Left cardiac atrium (tissue), 4 donors: ENCODE measurements around the gene KLHL35. TPM values are rescaled to one million over a fixed set of nuclear protein-coding genes. Genes with fewer than 3 reads are reported as not detected.
A peak's percentile ranks its signal among the peaks of the same experiment; 100 is the strongest.

Experiments
- ATAC-seq, 2 donors: fragments of 200-7000 bp; cut with Tn5 transposase; one replicate each; pipeline ENCODE4 v1.9.1; 2020; ENCODE audit warnings: mild to moderate bottlenecking in 2 of 2, moderate library complexity in 2 of 2
- DNase-seq: peaks from one replicate; pipeline ENCODE4 v3.0.0-alpha.2; 2020
- intact Hi-C, 2 donors: fragments of 100-400 bp; cut with DNase I; formaldehyde crosslinking; loops; one replicate each; pipeline versions ENCODE4 v1.14.1 to v1.15.1; 2022 to 2023
- total RNA-seq, 2 donors: library from RNA; stranded (reverse); fragmentation: NEBNext Ultra II Directional; extraction: Animal tissue kit (Norgen Biotek cat#: 25700); gene quantifications; one replicate each; pipeline ENCODE4 v1.2.1, GENCODE V29; 2021
- donor health status: DM: no; HTN: yes; CAD: no.
- donor health status: DM: no; HTN: yes; CAD: no; lungs with severe emphysema.
- donor health status: DM: yes; HTN: yes; CAD: no.
- donor health status: Dilated cardiomyopathy.

The KLHL35 gene
- total RNA-seq, 2 donors from 2014 or later = 1.1 to 1.2 TPM

DNA sequence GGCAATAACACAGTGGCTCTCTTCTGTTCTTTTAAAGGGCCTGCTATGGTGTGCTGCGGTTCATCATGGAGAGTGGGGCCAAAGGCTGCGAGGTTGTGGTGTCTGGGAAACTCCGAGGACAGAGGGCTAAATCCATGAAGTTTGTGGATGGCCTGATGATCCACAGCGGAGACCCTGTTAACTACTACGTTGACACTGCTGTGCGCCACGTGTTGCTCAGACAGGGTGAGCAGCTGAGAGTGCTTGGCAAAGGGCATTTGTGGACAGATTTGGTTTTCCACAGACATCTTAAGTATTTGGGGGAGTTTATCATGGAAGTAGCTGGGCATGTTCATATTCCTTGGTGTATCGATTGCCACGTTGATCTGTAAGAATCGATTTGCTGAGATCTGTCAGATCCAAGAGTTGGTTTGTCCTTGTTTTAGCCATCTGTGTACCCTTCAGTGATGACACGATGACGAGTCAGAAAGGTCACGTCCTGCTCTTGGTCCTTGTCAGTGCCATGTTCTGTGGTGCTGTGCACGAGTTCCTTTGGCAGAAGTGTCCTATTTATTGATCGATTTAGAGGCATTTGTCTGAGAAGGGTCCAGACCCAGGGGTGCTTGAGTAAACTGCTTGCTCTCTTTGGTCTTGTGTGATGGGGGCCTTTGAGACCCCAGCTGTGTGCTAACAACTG, 28.9 kb downstream of the KLHL35 start:
- intact Hi-C loops = loop anchor here in 1 of 2 donors (5.0 kb wide), 1 partner anchor 123 kb away; the partner anchor contains the start of gene GDPD5
- no peak for ATAC-seq
- no peak for DNase-seq

DNA sequence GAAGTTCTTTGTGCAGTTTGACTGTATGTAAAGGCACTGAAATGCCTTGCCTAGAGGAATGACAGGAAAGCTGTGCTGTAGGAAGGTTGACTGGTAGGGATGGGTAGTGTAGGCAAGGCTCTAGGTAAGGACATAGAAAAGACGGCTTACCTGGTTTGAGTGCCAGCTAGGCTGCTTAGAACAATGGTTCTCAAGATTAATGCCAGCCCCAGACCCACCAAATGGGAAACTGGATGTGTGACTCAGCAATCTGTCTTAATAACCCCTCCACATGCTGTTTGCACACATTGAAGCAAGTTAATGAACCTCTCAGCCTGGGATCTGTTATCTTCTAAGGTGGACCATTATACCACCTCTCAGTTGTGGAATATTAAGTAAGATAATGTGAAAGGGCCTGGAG, 30.0 kb downstream of the KLHL35 start:
- DNase-seq (no peak), ATAC-seq (no peak)
- intact Hi-C loops = loop anchor here in 1 of 2 donors (5.0 kb wide), 1 partner anchor 124 kb away; the partner anchor contains the start of gene GDPD5

DNA sequence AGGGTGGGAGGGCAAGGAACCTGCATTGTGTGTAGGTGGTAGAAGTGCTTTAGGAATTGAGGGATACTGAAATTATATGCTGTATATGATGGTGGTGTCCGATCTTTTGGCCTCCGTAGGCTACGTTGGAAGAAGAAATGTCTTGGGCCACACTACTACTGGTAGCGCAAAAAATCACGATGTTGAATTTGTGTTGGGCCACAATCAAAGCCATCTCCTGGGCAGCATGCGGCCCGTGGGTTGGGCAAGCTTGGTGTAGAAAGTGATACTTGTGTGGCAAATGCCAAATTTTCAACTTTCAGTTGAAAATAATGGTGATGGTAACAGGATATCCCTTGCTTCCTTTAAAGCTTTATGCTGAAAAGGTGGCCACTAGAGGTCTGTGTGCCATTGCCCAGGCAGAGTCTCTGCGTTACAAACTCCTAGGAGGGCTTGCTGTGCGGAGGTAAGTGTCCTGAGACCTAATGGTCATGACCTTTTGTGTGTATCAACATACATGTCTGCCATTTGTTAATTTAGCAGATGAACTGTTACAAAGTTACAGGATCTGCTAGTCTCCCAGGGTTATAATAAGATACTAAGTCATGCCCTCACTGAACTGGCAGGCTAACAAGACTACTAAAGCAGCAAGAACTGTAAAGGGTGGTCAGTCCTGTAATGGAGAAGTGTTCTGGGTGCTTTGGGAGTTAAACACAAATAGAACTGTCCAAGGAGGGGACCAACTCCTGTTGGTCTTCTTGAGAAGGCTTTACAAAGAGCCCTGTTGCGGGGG, 30.8 kb downstream of the KLHL35 start:
- intact Hi-C loops = loop anchor here in 1 of 2 donors (5.0 kb wide), 1 partner anchor 125 kb away; the partner anchor contains the start of gene GDPD5
- ATAC-seq (no peak), DNase-seq (no peak)

DNA sequence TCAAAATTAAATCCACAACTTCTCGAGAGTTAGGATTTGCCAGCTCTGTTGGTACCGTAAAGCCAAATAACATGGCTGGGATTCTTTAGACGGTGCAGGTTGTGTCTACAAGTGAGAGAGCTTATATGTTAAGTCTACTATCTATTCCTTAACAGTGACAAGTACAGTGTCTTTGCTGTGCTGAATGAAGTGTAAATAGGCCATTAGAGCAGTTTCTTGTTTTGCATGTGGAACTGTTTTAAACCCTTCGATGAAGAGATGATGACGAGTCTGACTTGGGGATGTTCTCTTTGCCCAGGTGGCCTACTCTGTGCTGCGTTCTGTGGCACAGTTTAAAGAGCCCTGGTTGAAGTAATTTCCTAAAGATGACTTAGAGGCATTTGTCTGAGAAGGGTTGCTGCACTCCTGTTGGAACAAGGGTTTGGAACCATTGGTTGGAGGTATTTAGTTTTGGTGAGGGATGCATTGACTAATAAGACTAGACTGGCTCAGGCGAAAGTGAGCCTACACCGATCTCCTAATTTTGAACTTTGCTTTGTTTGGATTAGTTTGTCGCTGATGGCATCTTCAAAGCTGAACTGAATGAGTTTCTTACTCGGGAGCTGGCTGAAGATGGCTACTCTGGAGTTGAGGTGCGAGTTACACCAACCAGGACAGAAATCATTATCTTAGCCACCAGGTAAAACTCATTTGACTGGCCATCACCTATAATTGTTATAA, 32.7 kb downstream of the KLHL35 start:
- DNase-seq (no peak), ATAC-seq (peak; percentile 16)
- intact Hi-C loops = loop anchor here in 1 of 2 donors (5.0 kb wide), 1 partner anchor 127 kb away; the partner anchor contains the start of gene GDPD5

DNA sequence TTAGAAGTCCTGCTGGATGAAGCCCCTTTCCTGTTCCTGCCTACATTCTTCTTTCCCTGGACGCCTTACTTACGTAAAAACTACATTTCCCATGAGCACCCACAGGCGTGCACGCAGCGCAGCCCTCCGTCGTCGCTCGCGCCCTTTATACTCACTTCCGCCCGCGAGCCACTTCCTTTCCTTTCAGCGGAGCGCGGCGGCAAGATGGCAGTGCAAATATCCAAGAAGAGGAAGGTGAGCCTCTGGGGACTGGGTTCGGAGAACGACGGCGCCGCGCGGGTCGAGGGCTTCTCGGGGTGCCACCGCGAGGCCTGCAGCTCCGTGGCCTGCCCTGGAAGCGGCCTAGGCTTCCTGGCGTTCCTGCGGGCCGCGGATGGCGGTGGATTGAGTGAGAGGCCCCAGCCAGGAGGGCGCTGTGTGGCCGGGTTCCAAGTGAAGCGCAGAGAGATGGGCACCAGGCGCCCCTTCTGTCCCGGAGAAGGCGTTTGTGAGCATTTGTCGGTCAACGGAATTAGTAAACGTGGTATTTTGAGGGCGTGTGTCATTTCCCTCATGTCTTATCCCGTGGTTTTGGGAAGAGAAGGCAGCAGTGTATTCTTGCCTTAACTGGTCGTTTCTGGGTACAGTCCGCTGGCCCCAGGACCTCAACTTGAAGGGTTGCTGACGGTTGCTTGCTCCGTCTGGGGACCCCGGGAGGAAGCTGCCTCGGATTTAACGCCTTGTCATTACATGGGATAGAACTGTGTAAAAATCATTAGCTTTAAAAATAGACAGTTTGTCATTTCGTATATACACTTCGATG, 33.5 kb downstream of the KLHL35 start, which contains the start of gene RPS3:
Gene RPS3 (plus strand): TSS at position 175 of the 802 bp plus-strand sequence. CDS start 30 bp downstream, at position 205.
- intact Hi-C loops = loop anchor here (5.0 to 10.0 kb wide), 3 partner anchors 45 to 133 kb away; partner anchors contain the start of gene GDPD5 (in 1 of the 2)
- ATAC-seq (peak; percentile 97 to 98), DNase-seq (peak; percentile 95)

DNA sequence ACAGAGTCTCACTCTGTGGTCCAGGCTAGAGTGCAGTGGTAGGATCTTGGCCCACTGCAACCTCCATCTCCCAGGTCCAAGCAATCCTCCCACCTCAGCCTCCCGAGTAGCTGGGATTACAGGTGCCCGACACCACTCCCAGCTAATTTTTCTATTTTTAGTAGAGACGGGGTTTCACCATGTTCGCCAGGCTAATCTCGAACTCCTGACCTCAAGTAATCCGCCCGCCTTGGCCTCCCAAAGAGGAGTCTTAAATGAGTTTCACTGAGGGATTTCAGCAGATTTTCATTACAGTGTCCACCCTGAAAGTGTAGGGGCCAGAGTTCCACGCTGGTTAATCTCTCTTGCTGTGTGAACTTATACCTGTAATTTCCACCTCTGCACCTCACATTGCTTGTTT, 34.1 kb downstream of the KLHL35 start:
- intact Hi-C loops = loop anchor here (5.0 to 10.0 kb wide), 2 partner anchors 46 to 133 kb away; no protein-coding TSS in a partner anchor
- DNase-seq = no peak
- ATAC-seq = no peak

DNA sequence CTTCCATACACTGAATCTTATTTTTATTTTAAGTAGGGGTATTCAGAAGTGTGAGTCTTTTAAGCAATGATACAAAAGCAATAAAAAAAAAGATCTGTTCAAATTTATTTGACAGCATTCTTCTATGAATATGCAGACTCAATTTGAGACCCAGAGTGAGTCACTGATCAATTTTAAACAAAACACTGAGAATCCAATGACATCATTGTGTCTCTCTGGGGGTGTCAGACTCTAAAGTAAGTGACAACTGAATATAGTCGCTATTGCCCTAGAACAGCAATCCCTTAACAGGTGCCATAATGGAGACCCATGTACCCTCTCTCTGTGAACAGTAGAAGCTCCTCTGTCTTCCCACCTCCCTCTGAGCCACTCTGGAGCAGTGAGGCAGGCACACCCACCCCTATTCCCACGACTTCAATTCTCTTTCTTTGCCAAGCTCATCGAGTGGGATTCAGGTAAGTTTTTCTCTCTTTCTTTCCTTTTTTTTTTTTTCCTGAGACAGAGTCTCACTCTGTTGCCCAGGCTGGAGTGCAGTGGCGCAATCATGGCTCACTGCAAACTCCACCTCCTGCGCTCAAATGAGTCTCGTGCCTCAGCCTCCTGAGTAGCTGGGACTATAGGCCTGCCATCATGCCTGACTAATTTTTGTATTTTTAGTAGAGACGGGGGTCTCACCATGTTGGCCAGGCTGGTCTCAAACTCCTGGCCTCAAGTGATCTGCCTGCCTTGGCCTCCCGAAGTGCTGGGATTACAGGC, 38.7 kb downstream of the KLHL35 start:
- intact Hi-C loops = loop anchor here in 1 of 2 donors (10.0 kb wide), 1 partner anchor 51 kb away; no protein-coding TSS in a partner anchor
- no peak for ATAC-seq
- DNase-seq = no peak

DNA sequence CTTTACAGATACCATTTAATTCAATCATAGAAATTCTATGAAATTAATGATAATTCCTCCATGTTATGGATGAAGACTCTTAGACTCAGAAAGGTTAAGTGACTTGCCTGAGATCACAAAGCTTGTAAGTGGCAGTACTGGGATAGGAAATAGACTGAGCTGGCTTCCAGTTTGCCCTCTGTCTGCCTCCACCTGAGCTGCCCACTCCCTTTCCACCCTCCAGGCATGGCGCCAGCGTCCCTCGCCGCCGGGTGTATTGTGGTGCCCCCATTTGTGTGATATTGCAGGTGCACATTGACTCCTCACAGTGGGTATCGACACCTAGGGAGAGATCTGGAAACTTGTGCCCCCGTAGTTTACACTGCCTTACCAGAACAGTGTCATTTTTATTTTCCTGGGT, 43.1 kb downstream of the KLHL35 start:
- DNase-seq (no peak), ATAC-seq (no peak)
- intact Hi-C loops = loop anchor here in 1 of 2 donors (2.0 to 10.0 kb wide), 2 partner anchors 55 to 143 kb away; no protein-coding TSS in a partner anchor

DNA sequence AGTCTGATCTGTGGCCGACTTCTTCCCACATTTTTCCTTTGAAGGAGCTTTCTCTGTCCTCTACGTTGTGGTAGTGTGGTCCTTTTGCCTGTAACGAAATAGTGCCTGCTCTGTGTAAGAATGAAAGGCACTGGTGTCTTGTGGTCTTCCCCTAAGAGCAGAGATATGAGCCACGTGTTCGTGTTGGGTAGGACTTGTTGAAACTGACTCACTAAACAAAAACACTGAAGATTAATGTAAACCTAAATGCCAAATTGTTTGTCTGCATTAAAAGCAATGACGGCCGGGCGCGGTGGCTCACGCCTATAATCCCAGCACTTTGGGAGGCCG, 43.8 kb downstream of the KLHL35 start:
- DNase-seq (no peak), ATAC-seq (no peak)
- intact Hi-C loops = loop anchor here in 1 of 2 donors (2.0 kb wide), 1 partner anchor 144 kb away; no protein-coding TSS in a partner anchor

DNA sequence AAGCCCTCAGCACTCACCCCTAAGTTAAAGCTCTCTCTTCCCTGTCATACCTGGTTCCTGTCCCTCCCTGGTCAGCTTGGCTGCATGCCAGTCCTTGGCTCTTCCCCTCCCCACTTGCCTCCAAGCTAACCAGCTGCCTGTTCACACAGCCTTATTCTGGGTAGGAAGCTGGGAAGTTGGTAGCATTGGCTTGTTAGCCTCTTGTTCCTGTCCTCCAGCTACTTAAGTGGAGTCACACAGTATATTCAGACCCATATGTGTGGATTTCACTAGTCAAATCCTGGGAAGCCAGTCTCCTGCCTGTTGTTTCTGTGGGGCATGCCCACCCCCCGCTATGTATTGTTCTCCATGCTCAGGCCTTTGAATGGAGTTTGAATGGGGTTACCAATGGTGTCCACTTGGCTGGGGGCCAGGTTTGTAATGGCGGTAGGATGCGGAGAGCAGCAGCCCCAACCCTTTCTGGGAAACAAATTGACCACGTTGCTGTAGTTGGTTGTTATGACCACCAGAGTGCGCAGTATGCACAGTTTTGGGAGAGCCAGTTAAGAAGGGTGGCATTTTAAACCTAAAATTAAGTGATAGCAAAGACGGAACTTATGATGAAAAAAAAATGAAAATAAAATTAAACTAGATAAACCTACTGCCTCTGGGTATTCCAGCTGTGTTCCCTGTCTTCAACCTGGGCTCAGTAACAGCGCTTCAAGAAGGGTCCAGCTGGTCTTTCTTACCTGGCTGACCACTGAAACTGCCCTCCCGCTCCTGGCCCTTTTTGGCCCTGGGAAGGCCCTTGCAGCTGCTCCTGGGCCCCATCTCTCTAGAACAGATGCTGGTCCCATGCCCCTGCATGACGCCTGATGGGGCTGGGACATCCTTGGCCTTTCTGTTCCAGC, 44.4 kb downstream of the KLHL35 start:
- DNase-seq (peak; percentile 73), ATAC-seq (peak; percentile 60 to 74)
- intact Hi-C loops = loop anchor here in 1 of 2 donors (2.0 kb wide), 1 partner anchor 144 kb away; no protein-coding TSS in a partner anchor

DNA sequence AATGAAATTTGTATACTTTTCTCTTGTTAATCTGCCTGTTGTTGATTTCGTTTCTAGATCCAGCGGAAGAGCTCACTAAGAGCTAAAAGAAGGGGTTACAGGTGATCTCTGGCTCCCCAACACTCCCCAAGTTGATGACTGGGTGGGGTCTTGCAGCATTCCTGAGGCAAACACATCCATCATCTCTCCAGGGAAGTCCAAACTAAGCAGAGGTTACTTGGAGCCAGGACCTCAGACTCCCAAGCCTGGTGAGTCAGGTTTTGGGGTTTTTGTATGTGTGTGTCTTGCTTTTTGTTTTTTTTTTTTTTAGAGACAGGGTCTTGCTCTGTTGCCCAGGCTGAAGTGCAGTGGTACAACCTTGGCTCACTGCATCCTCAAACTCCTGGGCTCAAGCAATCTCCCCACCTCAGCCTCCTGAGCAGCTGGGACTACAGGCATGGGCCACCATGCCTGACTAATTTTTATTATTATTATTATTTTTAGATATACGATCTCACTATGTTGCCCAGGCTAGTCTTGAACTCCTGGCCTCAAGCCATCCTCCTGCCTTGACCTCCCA, 45.2 kb downstream of the KLHL35 start:
- intact Hi-C loops = loop anchor here in 1 of 2 donors (2.0 kb wide), 1 partner anchor 145 kb away; no protein-coding TSS in a partner anchor
- ATAC-seq (no peak), DNase-seq (no peak)

DNA sequence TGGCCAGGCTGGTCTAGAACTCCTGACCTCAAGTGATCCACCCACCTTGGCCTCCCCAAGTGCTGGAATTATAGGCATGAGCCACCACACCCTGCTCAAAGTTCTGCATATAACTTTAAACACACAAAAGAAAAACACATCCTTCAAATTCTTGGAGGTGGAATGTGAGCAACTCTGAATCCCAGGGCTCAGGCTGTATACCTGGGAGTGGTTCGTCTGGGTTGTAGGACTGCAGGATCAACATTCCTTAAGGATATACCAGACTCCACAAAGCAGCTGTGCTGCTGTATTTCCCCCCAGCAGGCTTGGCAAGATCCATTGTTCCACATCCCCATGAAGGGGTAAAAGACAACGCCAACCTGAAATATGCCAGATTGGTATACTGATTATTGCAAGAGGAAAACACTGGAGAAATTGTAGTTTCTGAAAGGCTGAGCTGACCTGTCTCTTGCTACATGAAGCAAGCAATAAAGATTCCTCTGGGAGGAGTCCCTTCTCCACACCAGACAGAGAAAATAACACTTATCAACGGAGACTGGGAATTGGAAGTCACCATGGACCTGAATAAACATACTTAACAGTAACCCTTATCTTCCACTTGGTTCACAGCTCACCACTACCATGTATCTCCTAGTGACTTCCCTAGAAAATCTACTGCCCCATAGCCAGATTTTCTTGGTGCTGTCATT, 45.9 kb downstream of the KLHL35 start:
- ATAC-seq = no peak

DNA sequence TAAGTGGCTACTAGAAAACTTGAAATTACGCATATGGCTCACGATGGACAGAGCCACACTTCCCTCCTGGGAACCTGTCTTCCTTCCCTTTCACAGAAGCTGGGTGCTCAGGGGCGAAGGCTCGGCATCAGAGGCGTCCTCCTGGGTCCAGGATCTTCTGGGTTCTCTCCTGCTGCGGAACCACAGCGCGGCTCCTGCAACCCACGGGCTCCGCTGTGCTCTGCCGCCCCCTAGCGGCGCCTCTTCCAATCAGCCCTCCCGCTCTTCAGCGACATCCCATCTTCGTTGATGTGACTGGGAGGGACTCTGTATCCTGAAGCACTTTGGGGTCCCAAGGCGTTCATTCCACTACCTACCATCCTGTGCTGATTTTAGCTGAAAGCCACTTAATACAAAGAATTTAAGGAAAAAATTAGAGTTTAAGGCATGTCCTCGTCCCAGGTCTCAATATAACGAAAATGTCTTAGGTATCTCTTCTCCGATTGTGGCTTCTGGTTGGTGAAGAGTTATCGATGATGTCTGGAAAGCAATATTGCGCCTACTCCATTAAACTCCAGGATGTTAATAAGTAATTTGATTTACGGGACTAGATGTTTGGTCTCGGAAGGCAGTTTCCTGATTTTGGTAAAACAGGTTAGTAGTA, 48.4 kb downstream of the KLHL35 start:
- intact Hi-C loops = loop anchor here (1.0 to 5.0 kb wide), 4 partner anchors 56 to 104 kb away; no protein-coding TSS in a partner anchor
- DNase-seq (peak; percentile 83), ATAC-seq (peak; percentile 80 to 86)

More for the DNA sequence above, 45.9 kb downstream of the KLHL35 start:
- intact Hi-C loops = no loop called here
- DNase-seq = no peak

DNA sequence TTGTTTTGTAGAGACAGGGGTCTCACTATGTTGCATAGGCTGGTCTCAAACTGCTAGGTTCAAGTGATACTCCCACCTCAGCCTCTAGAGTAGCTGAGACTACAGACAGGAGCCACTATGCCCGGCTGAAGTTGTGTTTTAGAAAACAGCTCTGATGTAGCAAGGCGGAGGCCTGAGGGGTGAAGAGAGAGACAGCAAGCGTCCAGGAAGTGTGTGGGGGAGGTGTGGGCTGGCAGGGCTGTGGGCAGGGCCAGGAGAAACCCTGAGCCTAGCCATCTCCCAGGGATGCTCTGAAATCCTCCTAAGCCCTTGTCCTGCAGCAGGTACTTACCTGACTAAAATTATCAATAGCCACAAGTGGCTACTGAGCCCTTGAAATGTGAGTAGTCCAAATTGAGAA, 49.8 kb downstream of the KLHL35 start:
- no peak for DNase-seq
- intact Hi-C loops = loop anchor here in 1 of 2 donors (5.0 kb wide), 1 partner anchor 56 kb away; no protein-coding TSS in a partner anchor
- peak in 1 of 2 donors; percentile 57 for ATAC-seq
